Activated T-cell treated with anti-CD3 and anti-CD28 coated beads, Interleukin-2, amount 50 U/mL, for 4 hours (primary cell): Measurements from ENCODE around the gene SLC31A1. TPM values are rescaled to one million over a fixed set of nuclear protein-coding genes. Genes with fewer than 3 reads are reported as not detected.

Experiments
- ATAC-seq, 2 donors: fragments of 200-7000 bp; cut with Tn5 transposase; one replicate each; pipeline ENCODE4 v1.10.0; 2021
- DNase-seq: peaks from one replicate; pipeline ENCODE4 v3.0.0-alpha.2; 2020
- H3K27me3 Mint-ChIP-seq: one replicate; pipeline ENCODE4 v1.8.0; 2021; ENCODE audit warnings: low read depth, mixed read lengths
- H3K36me3 Mint-ChIP-seq: one replicate; pipeline ENCODE4 v1.8.0; 2022; ENCODE audit warnings: mixed read lengths; ENCODE audit not compliant: insufficient read depth
- H3K4me1 Mint-ChIP-seq: one replicate; pipeline ENCODE4 v1.8.0; 2021; ENCODE audit warnings: low read depth, mixed read lengths
- H3K4me3 Mint-ChIP-seq: one replicate; pipeline ENCODE4 v1.8.0; 2021; ENCODE audit warnings: mild to moderate bottlenecking, moderate library complexity, mixed read lengths
- H3K9me3 Mint-ChIP-seq: one replicate; pipeline ENCODE4 v1.8.0; 2021; ENCODE audit warnings: mixed read lengths
- total RNA-seq, 3 donors: library from RNA; stranded (reverse); gene quantifications; one replicate each; pipeline ENCODE4 v1.2.1, GENCODE V29; 2021

SLC31A1 gene
- total RNA-seq, 3 donors from 2014 or later, result 9.8 to 14.5 (median 14.2) TPM

GRCh38 chr9:113205432-113205831, 15.9 kb upstream of the SLC31A1 start:
- no peak for DNase-seq
- Mint-ChIP-seq H3K4me3 (no peak overlapping the region), H3K9me3 (no peaks in the 10 kb centered on the region), H3K27me3 (no peaks in the 10 kb centered on the region), H3K4me1 (no peaks in the 10 kb centered on the region), H3K36me3 (peaks cover 25% of the 10 kb centered on the region)
- ATAC-seq, result no peak

DNA sequence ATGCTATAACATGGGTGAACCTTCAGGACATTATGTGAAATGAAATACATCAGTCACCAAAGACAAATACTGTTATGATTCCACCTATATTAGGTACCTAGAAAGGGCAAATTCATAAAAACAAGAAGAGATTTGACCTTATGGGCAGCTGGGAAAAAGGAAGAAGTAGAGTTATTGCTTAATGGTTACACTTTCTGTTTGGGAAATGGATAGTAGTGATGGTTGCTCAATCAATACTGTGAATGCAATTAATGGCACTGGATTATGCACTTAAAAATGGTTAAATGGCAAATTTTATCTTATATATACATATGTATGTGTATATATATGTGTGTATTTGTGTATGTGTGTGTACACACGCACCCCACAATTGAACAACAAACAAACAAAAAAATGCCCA, 15.5 kb upstream of the SLC31A1 start:
- Mint-ChIP-seq H3K36me3 (peaks cover 25% of the 10 kb centered on the region), H3K4me3 (no peak overlapping the region), H3K4me1 (no peaks in the 10 kb centered on the region), H3K27me3 (no peaks in the 10 kb centered on the region), H3K9me3 (no peaks in the 10 kb centered on the region)
- DNase-seq (no peak), ATAC-seq (no peak)

GRCh38 chr9:113210815-113211214, 10.5 kb upstream of the SLC31A1 start:
- peaks cover 21% of the 10 kb centered on the region for H3K36me3 Mint-ChIP-seq
- no peak overlapping the region for H3K4me3 Mint-ChIP-seq
- H3K4me1 Mint-ChIP-seq, result peaks cover 14% of the 10 kb centered on the region
- no peaks in the 10 kb centered on the region for H3K27me3 Mint-ChIP-seq
- DNase-seq, result no peak
- H3K9me3 Mint-ChIP-seq, result no peaks in the 10 kb centered on the region
- no peak for ATAC-seq

DNA sequence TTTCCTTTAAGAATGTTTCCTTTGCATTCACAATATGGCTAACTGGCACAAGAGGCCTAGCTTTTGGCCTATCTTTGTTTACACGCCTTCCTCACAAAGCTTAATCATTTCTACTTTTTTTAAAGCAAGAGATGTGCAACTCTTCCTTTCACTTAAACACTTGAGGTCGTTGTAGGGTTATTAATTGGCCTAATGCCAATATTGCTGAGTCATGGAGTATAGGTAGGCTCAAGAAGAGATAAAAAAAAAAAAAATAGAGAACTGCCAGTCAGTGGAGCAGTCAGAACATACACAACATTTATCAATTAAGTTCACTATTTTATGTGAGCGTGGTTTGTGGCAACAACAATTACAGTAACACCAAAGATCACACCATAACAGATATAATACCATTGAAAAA, 6.2 kb upstream of the SLC31A1 start:
- DNase-seq, result no peak
- H3K4me1 Mint-ChIP-seq, result peaks cover 35% of the 10 kb centered on the region
- H3K36me3 Mint-ChIP-seq, result peaks cover 14% of the 10 kb centered on the region
- H3K27me3 Mint-ChIP-seq, result no peaks in the 10 kb centered on the region
- H3K4me3 Mint-ChIP-seq, result no peak overlapping the region
- ATAC-seq, result no peak
- no peaks in the 10 kb centered on the region for H3K9me3 Mint-ChIP-seq

DNA sequence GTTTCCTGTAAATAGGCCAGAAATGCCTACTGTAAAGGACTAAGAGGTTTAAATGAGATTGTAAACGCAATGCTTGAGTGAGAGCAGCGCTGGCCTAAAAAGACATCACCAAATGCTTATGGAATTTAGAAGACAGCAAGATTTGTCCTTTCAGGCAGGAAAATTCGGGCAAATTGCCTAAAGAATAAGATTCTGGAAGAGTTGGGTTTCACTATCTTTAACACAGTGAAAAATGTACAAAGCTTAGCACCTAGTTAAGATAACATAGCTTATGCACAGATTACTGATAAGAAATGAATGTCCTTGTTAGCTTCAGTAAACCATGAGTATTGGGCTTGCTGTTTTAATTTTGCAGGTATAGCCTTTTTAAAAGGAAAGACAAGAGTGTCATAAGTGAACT, 4.9 kb upstream of the SLC31A1 start:
- Mint-ChIP-seq H3K9me3 (no peaks in the 10 kb centered on the region), H3K36me3 (peaks cover 14% of the 10 kb centered on the region), H3K27me3 (no peaks in the 10 kb centered on the region), H3K4me3 (no peak overlapping the region), H3K4me1 (peaks cover 41% of the 10 kb centered on the region)
- DNase-seq (no peak), ATAC-seq (no peak)

DNA sequence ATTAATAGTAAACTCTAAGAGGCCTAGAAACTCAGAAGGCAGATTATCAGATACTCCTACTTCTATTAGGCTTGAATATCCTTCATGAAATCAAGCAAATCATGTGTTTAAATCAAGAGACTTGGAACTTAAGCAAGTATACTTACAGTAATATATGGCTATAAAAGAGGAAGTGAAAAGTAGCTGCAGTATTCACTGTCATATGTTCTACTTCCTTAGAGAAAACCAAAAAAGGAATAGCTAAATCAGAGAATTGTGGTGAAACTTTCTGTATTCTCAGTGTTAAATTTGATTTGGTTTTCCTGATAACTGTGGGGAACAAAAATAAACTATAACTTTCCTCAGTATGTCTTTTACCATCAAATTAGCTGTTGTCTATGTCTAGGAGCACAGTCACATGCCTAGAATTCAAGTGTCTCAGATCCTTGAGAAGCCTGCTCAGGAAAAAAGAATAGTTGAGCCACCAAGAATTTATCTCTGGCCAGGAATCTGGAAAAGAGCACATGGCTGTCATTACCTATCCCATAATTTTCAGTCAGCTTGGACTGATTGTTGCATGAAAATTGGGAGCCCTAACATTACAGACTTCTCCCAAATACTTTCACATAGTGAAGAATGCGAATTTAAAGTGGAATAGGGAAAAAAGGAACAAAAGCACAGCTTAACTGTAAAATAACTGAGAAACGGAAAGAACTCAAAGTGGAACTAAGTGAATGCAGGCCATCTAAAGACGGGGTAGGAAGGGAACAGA, 2.0 kb upstream of the SLC31A1 start:
- no peaks in the 10 kb centered on the region for H3K27me3 Mint-ChIP-seq
- DNase-seq (no peak), ATAC-seq (no peak)
- peak overlapping the region; percentile 97 for H3K4me3 Mint-ChIP-seq
- H3K9me3 Mint-ChIP-seq, result no peaks in the 10 kb centered on the region
- peaks cover 5% of the 10 kb centered on the region for H3K36me3 Mint-ChIP-seq
- peaks cover 46% of the 10 kb centered on the region for H3K4me1 Mint-ChIP-seq

DNA sequence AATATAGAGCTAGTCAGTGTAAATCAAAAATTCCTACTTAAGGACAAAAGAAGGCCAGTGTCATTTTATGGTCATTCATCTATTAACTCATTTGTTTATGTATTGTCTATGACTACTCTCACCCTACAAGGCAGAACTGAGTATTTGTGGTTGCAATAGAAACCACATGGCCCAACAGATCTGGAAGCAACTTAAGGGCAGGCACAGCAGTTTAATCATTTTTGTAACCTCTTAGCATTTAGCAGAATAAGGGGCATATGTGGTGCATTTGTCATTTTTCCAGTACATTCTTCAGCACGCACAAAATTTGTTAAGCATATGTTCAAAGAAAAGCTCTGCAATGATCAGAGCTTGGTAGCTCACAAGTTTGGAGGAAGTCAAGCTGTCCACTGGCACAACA, 1.4 kb upstream of the SLC31A1 start:
- Mint-ChIP-seq H3K36me3 (peaks cover 7% of the 10 kb centered on the region), H3K9me3 (no peaks in the 10 kb centered on the region), H3K4me3 (peak overlapping the region; percentile 97), H3K27me3 (no peaks in the 10 kb centered on the region), H3K4me1 (peaks cover 42% of the 10 kb centered on the region)
- DNase-seq (no peak), ATAC-seq (peak in 1 of 2 donors; percentile 15)

DNA sequence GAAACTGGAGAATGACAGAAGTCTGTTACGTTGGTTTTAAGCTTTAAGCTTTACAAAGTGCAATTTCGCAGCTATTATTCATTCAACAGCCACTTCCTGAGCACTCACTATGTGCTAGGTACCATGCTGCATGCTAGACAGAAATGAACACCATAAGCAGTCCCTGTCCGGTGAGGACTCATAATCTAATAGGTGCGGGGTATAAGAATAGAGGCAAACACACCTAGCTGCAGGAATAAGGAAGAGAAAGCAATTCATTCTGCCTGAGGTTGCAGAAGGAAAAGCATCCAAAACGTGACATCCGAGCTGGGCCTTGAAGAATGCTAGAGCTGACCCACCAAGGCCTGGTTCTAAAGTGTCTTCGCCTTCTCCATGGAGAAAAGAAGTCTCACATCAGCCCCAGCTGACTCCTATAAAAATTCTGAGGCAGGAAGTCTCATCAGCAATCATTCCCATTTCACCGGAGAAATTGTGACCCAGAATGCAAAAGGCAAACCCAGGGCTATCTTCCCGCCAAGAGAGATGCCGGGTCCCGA, 809 bp upstream of the SLC31A1 start:
- ATAC-seq (no peak), DNase-seq (no peak)
- H3K9me3 Mint-ChIP-seq, result no peaks in the 10 kb centered on the region
- peak overlapping the region; percentile 97 for H3K4me3 Mint-ChIP-seq
- peaks cover 39% of the 10 kb centered on the region for H3K4me1 Mint-ChIP-seq
- H3K27me3 Mint-ChIP-seq, result no peaks in the 10 kb centered on the region
- H3K36me3 Mint-ChIP-seq, result peaks cover 4% of the 10 kb centered on the region

DNA sequence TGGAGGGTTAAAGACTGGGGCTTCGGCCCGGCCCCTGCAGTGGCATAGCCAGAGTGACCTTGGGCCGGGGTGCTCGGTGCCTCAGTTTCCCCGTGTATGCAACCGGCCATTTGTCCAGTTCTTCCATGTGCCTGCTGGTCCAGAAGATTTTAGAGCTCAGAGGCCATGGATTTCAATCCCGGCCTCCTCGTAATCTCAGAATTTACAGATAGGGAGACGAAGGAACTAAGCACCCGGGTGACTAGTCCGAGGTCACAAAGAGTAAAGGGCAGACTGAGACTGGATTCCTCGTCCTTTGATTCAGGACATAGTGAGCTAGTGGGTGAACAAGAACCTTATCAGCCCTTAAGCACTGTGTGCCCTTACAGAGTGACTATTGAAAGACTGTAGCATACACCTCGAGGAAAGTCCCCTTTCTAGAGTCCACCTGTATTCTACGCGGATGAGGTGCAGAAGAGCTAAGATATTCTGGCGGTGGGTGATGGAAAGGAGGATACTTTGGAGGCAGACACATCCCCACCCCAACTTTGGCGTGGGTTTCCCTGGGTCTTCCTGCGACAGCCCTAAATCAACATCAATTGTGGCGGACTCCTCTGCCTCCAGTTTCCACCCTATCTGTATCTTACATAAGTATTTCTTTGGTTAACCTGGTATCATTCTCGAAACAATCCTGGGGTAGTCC, 597 bp downstream of the SLC31A1 start:
- Mint-ChIP-seq H3K4me3 (peak overlapping the region; percentile 97), H3K36me3 (peaks cover 4% of the 10 kb centered on the region), H3K27me3 (no peaks in the 10 kb centered on the region), H3K9me3 (no peaks in the 10 kb centered on the region), H3K4me1 (peaks cover 37% of the 10 kb centered on the region)
- DNase-seq (no peak), ATAC-seq (no peak)

DNA sequence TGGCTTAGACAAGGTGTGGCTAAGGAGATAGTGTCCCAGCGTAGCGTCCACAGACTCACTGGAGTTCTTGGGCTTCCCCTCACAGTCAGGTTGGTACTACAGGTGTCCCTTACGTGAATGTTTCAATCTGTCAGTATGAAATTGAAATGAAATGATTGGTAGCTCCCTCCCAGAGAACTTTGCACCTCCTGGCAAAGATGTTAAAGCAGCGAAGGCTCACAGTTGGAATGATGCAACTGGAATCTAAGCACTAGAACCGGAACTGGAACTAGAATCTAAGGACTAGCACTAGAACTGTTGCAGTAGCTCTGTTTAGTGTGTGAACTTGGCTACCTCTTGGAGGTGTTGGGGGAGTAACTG, 1.1 kb downstream of the SLC31A1 start:
- Mint-ChIP-seq H3K4me3 (peak overlapping the region; percentile 97), H3K4me1 (peaks cover 37% of the 10 kb centered on the region)

GRCh38 chr9:113223963-113224362, 2.6 kb downstream of the SLC31A1 start:
- ATAC-seq, result no peak
- H3K4me3 Mint-ChIP-seq, result no peak overlapping the region

More for the DNA sequence above, 1.1 kb downstream of the SLC31A1 start:
- no peak for ATAC-seq
- Mint-ChIP-seq H3K27me3 (no peaks in the 10 kb centered on the region), H3K36me3 (peaks cover 4% of the 10 kb centered on the region), H3K9me3 (no peaks in the 10 kb centered on the region)
- no peak for DNase-seq

DNA sequence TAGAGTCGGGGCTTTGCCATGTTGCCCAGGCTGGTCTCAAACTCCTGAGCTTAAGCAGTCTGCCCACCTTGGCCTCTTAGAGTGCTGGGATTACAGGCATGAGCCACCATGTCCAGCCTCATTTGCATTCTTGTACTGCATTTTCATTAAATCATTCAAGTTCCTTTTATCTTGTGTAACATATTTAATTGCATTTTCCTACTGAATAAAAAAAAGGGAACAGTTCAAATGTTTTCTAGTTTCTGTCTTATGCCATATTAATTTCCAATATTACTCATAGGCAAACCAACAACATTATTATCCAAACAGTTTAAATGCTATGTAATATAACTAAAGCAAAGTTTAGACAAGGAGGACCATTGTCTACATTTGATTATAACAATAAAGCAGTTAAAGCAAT, 6.1 kb downstream of the SLC31A1 start:
- DNase-seq (no peak), ATAC-seq (no peak)
- H3K4me1 Mint-ChIP-seq, result peaks cover 10% of the 10 kb centered on the region
- no peaks in the 10 kb centered on the region for H3K9me3 Mint-ChIP-seq
- H3K4me3 Mint-ChIP-seq, result no peak overlapping the region
- H3K27me3 Mint-ChIP-seq, result no peaks in the 10 kb centered on the region
- peaks cover 4% of the 10 kb centered on the region for H3K36me3 Mint-ChIP-seq

More at GRCh38 chr9:113223963-113224362, 2.6 kb downstream of the SLC31A1 start:
- peaks cover 4% of the 10 kb centered on the region for H3K36me3 Mint-ChIP-seq
- no peak for DNase-seq
- peaks cover 31% of the 10 kb centered on the region for H3K4me1 Mint-ChIP-seq
- H3K27me3 Mint-ChIP-seq, result no peaks in the 10 kb centered on the region
- no peaks in the 10 kb centered on the region for H3K9me3 Mint-ChIP-seq

GRCh38 chr9:113228130-113228665, 6.9 kb downstream of the SLC31A1 start:
- no peak overlapping the region for H3K4me3 Mint-ChIP-seq
- H3K9me3 Mint-ChIP-seq, result no peaks in the 10 kb centered on the region
- no peak for DNase-seq
- H3K4me1 Mint-ChIP-seq, result peaks cover 14% of the 10 kb centered on the region
- no peak for ATAC-seq
- H3K36me3 Mint-ChIP-seq, result peaks cover 4% of the 10 kb centered on the region
- no peaks in the 10 kb centered on the region for H3K27me3 Mint-ChIP-seq

- H3K9me3 Mint-ChIP-seq, result no peaks in the 10 kb centered on the region
- DNase-seq (no peak), ATAC-seq (no peak)
- H3K36me3 Mint-ChIP-seq, result no peaks in the 10 kb centered on the region
- H3K27me3 Mint-ChIP-seq, result no peaks in the 10 kb centered on the region
- H3K4me1 Mint-ChIP-seq, result peaks cover 21% of the 10 kb centered on the region
- H3K4me3 Mint-ChIP-seq, result no peak overlapping the region
Measured at GRCh38 chr9:113231701-113232100, 10.4 kb downstream of the SLC31A1 start.
